Stimulated activated CD4-positive, alpha-beta T cell treated with anti-CD3 and anti-CD28 coated beads, Interleukin-1b, Interleukin-23, amount 100 ng/mL, for 1 hour (primary cell): ENCODE data around the gene SERPINA3.
"Not testable (repeated sequence)": the region's sequence is repeated elsewhere in the genome, so short reads cannot be mapped to it uniquely, and the experiment has no call there.

Source experiments
- DNase-seq, 2 donors: peaks; one replicate each; pipeline ENCODE4 v3.0.0-alpha.2; 2020; ENCODE audit warnings: low read depth in 2 of 2

Gene SERPINA3

GRCh38 chr14:94612174-94612573 is at the start of gene SERPINA3:
Gene SERPINA3 (plus strand): TSS chr14:94612391. CDS start chr14:94614442, 2,051 bp downstream.
- no peak for DNase-seq

GRCh38 chr14:94562941-94563883 is 49.0 kb upstream of the SERPINA3 start:
- no peak for DNase-seq

- DNase-seq, result no peak
Observed at GRCh38 chr14:94564381-94564780, 47.8 kb upstream of the SERPINA3 start.

GRCh38 chr14:94568186-94568585 is 44.0 kb upstream of the SERPINA3 start:
- DNase-seq, result no peak

- DNase-seq, result no peak
Observed at GRCh38 chr14:94569381-94570001, 42.7 kb upstream of the SERPINA3 start.

- no peak for DNase-seq
Observed at GRCh38 chr14:94570002-94570400, 42.2 kb upstream of the SERPINA3 start.

GRCh38 chr14:94570440-94570839 is 41.8 kb upstream of the SERPINA3 start:
- no peak for DNase-seq

- DNase-seq, result no peak
Observed at GRCh38 chr14:94571395-94571794, 40.8 kb upstream of the SERPINA3 start.

- no peak for DNase-seq
Observed at GRCh38 chr14:94571950-94572349, 40.2 kb upstream of the SERPINA3 start.

GRCh38 chr14:94572637-94573303 is 39.4 kb upstream of the SERPINA3 start:
- no peak for DNase-seq

GRCh38 chr14:94573475-94574277 is 38.5 kb upstream of the SERPINA3 start:
- no peak for DNase-seq

GRCh38 chr14:94574336-94574735 is 37.9 kb upstream of the SERPINA3 start:
- DNase-seq, result no peak

- no peak for DNase-seq
Observed at GRCh38 chr14:94575730-94576585, 36.2 kb upstream of the SERPINA3 start.

GRCh38 chr14:94577472-94577871 is 34.7 kb upstream of the SERPINA3 start:
- DNase-seq, result not testable (repeated sequence)

GRCh38 chr14:94578712-94579111 is 33.5 kb upstream of the SERPINA3 start:
- no peak for DNase-seq

GRCh38 chr14:94581127-94581999 is 30.8 kb upstream of the SERPINA3 start, which contains the start of gene SERPINA5:
Gene SERPINA5 (plus strand): TSS chr14:94581426. CDS start chr14:94587363, 5,937 bp downstream.
- no peak for DNase-seq

- no peak for DNase-seq
Observed at GRCh38 chr14:94582199-94582750, 29.9 kb upstream of the SERPINA3 start.

- no peak for DNase-seq
Observed at GRCh38 chr14:94582851-94583250, 29.3 kb upstream of the SERPINA3 start.

GRCh38 chr14:94583557-94583956 is 28.6 kb upstream of the SERPINA3 start:
- DNase-seq, result no peak
